SK-N-SH (cell line): ENCODE results near the gene MCEMP1. TPM values are rescaled to one million over a fixed set of nuclear protein-coding genes. Genes with fewer than 3 reads are reported as not detected.

Experiments used
- CTCF ChIA-PET: fragments of 300-600, 350-600 bp; formaldehyde crosslinking; extraction: SDS; loops from one replicate; lab custom pipeline; 2021; lab: Yijun Ruan, JAX
- POLR2A ChIA-PET: fragments of 350-600 bp; sonication (Branson Sonifier 250); formaldehyde crosslinking; extraction: SDS; loops from one replicate; lab custom pipeline; 2020; ENCODE audit warnings: antibody characterized with exemption, inconsistent platforms; lab: Yijun Ruan, JAX
- DNase-seq: peaks from one replicate; pipeline ENCODE4 v3.0.0; 2012
- H2AFZ ChIP-seq: fragments of 200-600 bp; sonication (generic); 2 replicates; pipeline ENCODE4 v1.8.1; 2016; ENCODE audit warnings: antibody characterized with exemption, mild to moderate bottlenecking, low read depth
- H3F3A ChIP-seq: fragments of 200-600 bp; sonication (generic); replicated peaks from 2 replicates; pipeline ENCODE3; 2016; ENCODE audit warnings: antibody characterized with exemption, mild to moderate bottlenecking; ENCODE audit not compliant: insufficient read depth
- H3K27ac ChIP-seq, 2 experiments: fragments of 200-500 bp in 1 of 2; fragments of 200-600 bp in 1 of 2; sonication (Bioruptor generic) in 1 of 2; sonication (generic), shearing (Covaris generic) in 1 of 2; 2 replicates each; pipeline versions ENCODE4 v1.5.1 to v1.6.1; 2014 to 2016; ENCODE audit warnings: low read depth in 2 of 2, inconsistent platforms in 1 of 2, low read length in 1 of 2, mild to moderate bottlenecking in 1 of 2, mixed read lengths in 1 of 2
- H3K27me3 ChIP-seq: fragments of 200-600 bp; sonication (generic), shearing (Covaris generic); 2 replicates; pipeline ENCODE4 v1.6.1; 2016; ENCODE audit warnings: mixed run types; ENCODE audit not compliant: insufficient read depth
- H3K36me3 ChIP-seq, 2 experiments: fragments of 200-500 bp in 1 of 2; fragments of 200-600 bp in 1 of 2; sonication (Bioruptor generic) in 1 of 2; sonication (generic) in 1 of 2; replicated peaks in 1 of 2; 2 replicates each; pipeline versions ENCODE3 to v1.5.1; 2014 to 2016; ENCODE audit warnings: low read length in 1 of 2, mild to moderate bottlenecking in 1 of 2; ENCODE audit not compliant: insufficient read depth in 2 of 2, control insufficient read depth in 1 of 2
- H3K4me1 ChIP-seq, 2 experiments: fragments of 200-500 bp in 1 of 2; fragments of 200-600 bp in 1 of 2; sonication (Bioruptor generic) in 1 of 2; sonication (generic), shearing (Covaris generic) in 1 of 2; 2 replicates each; pipeline versions ENCODE4 v1.5.1 to v1.6.1; 2014 to 2016; ENCODE audit warnings: low read depth in 1 of 2, low read length in 1 of 2, mixed run types in 1 of 2; ENCODE audit not compliant: insufficient read depth in 2 of 2, control insufficient read depth in 1 of 2
- H3K4me2 ChIP-seq: fragments of 200-600 bp; sonication (generic), shearing (Covaris generic); 2 replicates; pipeline ENCODE4 v1.6.1; 2017; ENCODE audit warnings: mixed run types
- H3K4me3 ChIP-seq, 2 experiments: fragments of 200-500 bp in 1 of 2; fragments of 200-600 bp in 1 of 2; sonication (Bioruptor generic) in 1 of 2; sonication (generic), shearing (Covaris generic) in 1 of 2; 2 replicates each; pipeline versions ENCODE4 v1.5.1 to v1.8.1; 2014 to 2016; ENCODE audit warnings: low read depth in 2 of 2, inconsistent platforms in 1 of 2, low read length in 1 of 2, mild to moderate bottlenecking in 1 of 2, mixed read lengths in 1 of 2, moderate library complexity in 1 of 2
- H3K79me2 ChIP-seq: fragments of 200-600 bp; sonication (generic); 2 replicates; pipeline ENCODE4 v1.8.1; 2017; ENCODE audit warnings: mild to moderate bottlenecking; ENCODE audit not compliant: insufficient read depth
- H3K9ac ChIP-seq: fragments of 200-600 bp; sonication (generic); 2 replicates; pipeline ENCODE4 v1.6.1; 2017; ENCODE audit warnings: mixed run types
- H3K9me2 ChIP-seq: fragments of 200-600 bp; sonication (generic); 2 replicates; pipeline ENCODE4 v1.6.1; 2017; ENCODE audit warnings: mixed run types
- H3K9me3 ChIP-seq: fragments of 200-600 bp; sonication (generic); 2 replicates; pipeline ENCODE4 v1.6.1; 2017; ENCODE audit warnings: mixed run types, mild to moderate bottlenecking, moderate library complexity
- H4K20me1 ChIP-seq: fragments of 200-600 bp; sonication (generic); 2 replicates; pipeline ENCODE4 v1.6.1; 2017; ENCODE audit warnings: mild to moderate bottlenecking, mixed run types; ENCODE audit not compliant: insufficient read depth
- CHD2 ChIP-seq: fragments of 150-350 bp; IDR thresholded peaks from 2 replicates; pipeline ENCODE4 v1.6.1; 2018; ENCODE audit warnings: low read length; ENCODE audit not compliant: partially characterized antibody
- EZH2phosphoT487 ChIP-seq: fragments of 200-600 bp; sonication (generic); IDR thresholded peaks from 2 replicates; pipeline ENCODE4 v1.6.1; 2017; ENCODE audit warnings: low read depth, mixed run types, mild to moderate bottlenecking, antibody characterized with exemption, moderate library complexity, borderline replicate concordance
- JUND ChIP-seq: IDR thresholded peaks from 2 replicates; pipeline ENCODE4 v1.4.0; 2012
- MEF2A ChIP-seq: IDR thresholded peaks from 2 replicates; pipeline ENCODE4 v1.4.0; 2012; ENCODE audit warnings: low read depth, borderline replicate concordance
- NFIC ChIP-seq: IDR thresholded peaks from 2 replicates; pipeline ENCODE4 v1.4.0; 2012; ENCODE audit warnings: borderline replicate concordance
- POLR2AphosphoS5 ChIP-seq: IDR thresholded peaks from 2 replicates; pipeline ENCODE4 v1.6.1; 2012; ENCODE audit warnings: low read depth, low read length
- RAD21 ChIP-seq: IDR thresholded peaks from 2 replicates; pipeline ENCODE4 v1.6.1; 2012; ENCODE audit warnings: mild to moderate bottlenecking, low read length
- RCOR1 ChIP-seq: fragments of 150-350 bp; IDR thresholded peaks from 2 replicates; pipeline ENCODE4 v1.6.1; 2017; ENCODE audit warnings: antibody characterized with exemption, low read length
- RFX5 ChIP-seq: IDR thresholded peaks from 2 replicates; pipeline ENCODE4 v1.6.1; 2012; ENCODE audit warnings: mild to moderate bottlenecking, improper control_type of control experiment, low read length
- RXRA ChIP-seq: IDR thresholded peaks from 2 replicates; pipeline ENCODE4 v1.4.0; 2012; ENCODE audit warnings: low read depth, mild to moderate bottlenecking, borderline replicate concordance
- WGBS: methylation state at CpG from one replicate; pipeline ENCODE4 v1.1.6; 2017; ENCODE audit warnings: low lambda C conversion rate; 5-methylcytosine and 5-hydroxymethylcytosine counted together
- polyA plus RNA-seq, 3 experiments: library from polyadenylated mRNA; depleted of rRNA; stranded (reverse); fragments of >200 nt; gene quantifications; 2 replicates each; pipeline ENCODE4 v1.2.3, GENCODE V29; 2012
- TF ChIP-seq, protein P1 (sequence below): fragments of 200-600 bp; sonication (generic); IDR thresholded peaks from 2 replicates; pipeline ENCODE4 v1.6.1; 2017; ENCODE audit warnings: antibody characterized with exemption, mild to moderate bottlenecking, moderate library complexity
- TF ChIP-seq, protein P2 (sequence below): IDR thresholded peaks from 2 replicates; pipeline ENCODE4 v1.6.1; 2012; ENCODE audit warnings: mild to moderate bottlenecking, low read depth, low read length, moderate library complexity
- TF ChIP-seq, protein P3 (sequence below): fragments of 150-350 bp; IDR thresholded peaks from 2 replicates; pipeline ENCODE4 v1.6.1; 2017; ENCODE audit warnings: antibody characterized with exemption, low read length, low read depth, borderline replicate concordance
- TF ChIP-seq, protein P4 (sequence below): IDR thresholded peaks from 2 replicates; pipeline ENCODE4 v1.4.0; 2012; ENCODE audit warnings: low read depth, borderline replicate concordance
- TF ChIP-seq, protein P5 (sequence below): fragments of 150-350 bp; IDR thresholded peaks from 2 replicates; pipeline ENCODE4 v1.6.1; 2016; ENCODE audit warnings: mild to moderate bottlenecking, low read depth, low read length

MCEMP1 gene
- polyA plus RNA-seq, 1 of the 3 experiments (the other 2 are of a cell fraction) = not detected

DNA sequence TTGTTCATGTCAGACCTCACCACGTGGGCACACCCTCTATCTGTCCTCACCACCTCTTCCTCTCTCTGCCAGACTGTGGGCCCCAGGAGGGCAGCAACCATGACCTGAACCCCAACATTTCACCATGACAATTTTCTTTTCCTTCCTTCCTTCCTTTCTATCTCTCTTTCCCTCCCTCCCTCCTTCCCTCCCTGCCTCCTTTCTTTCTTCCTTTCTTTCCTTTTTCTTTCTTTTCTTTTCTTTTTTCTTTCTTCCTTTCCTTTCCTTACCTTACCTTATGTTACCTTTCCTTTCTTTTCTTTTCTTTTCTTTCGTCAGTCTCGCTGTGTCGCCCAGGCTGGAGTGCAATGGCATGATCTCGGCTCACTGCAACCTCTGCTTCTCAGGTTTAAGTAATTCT lies 33.7 kb downstream of the MCEMP1 start:
- H3K4me2 ChIP-seq = no peak overlapping the region
- peaks cover 42% of the 10 kb centered on the region for H3K27me3 ChIP-seq
- CTCF ChIA-PET = interaction anchor here (1.4 kb wide), 1 partner anchor 30 kb away, joined by 4 read pairs; the partner anchor contains the start of gene TRAPPC5
- TF ChIP-seq CHD2 (no peak), RFX5 (no peak), MEF2A (no peak), EZH2phosphoT487 (no peak), RCOR1 (no peak), NFIC (no peak), RAD21 (no peak), JUND (no peak), RXRA (no peak), POLR2AphosphoS5 (no peak)
- TF ChIP-seq, protein P1, sequence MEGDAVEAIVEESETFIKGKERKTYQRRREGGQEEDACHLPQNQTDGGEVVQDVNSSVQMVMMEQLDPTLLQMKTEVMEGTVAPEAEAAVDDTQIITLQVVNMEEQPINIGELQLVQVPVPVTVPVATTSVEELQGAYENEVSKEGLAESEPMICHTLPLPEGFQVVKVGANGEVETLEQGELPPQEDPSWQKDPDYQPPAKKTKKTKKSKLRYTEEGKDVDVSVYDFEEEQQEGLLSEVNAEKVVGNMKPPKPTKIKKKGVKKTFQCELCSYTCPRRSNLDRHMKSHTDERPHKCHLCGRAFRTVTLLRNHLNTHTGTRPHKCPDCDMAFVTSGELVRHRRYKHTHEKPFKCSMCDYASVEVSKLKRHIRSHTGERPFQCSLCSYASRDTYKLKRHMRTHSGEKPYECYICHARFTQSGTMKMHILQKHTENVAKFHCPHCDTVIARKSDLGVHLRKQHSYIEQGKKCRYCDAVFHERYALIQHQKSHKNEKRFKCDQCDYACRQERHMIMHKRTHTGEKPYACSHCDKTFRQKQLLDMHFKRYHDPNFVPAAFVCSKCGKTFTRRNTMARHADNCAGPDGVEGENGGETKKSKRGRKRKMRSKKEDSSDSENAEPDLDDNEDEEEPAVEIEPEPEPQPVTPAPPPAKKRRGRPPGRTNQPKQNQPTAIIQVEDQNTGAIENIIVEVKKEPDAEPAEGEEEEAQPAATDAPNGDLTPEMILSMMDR = no peak
- TF ChIP-seq, protein P2, sequence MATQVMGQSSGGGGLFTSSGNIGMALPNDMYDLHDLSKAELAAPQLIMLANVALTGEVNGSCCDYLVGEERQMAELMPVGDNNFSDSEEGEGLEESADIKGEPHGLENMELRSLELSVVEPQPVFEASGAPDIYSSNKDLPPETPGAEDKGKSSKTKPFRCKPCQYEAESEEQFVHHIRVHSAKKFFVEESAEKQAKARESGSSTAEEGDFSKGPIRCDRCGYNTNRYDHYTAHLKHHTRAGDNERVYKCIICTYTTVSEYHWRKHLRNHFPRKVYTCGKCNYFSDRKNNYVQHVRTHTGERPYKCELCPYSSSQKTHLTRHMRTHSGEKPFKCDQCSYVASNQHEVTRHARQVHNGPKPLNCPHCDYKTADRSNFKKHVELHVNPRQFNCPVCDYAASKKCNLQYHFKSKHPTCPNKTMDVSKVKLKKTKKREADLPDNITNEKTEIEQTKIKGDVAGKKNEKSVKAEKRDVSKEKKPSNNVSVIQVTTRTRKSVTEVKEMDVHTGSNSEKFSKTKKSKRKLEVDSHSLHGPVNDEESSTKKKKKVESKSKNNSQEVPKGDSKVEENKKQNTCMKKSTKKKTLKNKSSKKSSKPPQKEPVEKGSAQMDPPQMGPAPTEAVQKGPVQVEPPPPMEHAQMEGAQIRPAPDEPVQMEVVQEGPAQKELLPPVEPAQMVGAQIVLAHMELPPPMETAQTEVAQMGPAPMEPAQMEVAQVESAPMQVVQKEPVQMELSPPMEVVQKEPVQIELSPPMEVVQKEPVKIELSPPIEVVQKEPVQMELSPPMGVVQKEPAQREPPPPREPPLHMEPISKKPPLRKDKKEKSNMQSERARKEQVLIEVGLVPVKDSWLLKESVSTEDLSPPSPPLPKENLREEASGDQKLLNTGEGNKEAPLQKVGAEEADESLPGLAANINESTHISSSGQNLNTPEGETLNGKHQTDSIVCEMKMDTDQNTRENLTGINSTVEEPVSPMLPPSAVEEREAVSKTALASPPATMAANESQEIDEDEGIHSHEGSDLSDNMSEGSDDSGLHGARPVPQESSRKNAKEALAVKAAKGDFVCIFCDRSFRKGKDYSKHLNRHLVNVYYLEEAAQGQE = no peak
- TF ChIP-seq, protein P3, sequence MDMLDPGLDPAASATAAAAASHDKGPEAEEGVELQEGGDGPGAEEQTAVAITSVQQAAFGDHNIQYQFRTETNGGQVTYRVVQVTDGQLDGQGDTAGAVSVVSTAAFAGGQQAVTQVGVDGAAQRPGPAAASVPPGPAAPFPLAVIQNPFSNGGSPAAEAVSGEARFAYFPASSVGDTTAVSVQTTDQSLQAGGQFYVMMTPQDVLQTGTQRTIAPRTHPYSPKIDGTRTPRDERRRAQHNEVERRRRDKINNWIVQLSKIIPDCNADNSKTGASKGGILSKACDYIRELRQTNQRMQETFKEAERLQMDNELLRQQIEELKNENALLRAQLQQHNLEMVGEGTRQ = no peak
- TF ChIP-seq, protein P4, sequence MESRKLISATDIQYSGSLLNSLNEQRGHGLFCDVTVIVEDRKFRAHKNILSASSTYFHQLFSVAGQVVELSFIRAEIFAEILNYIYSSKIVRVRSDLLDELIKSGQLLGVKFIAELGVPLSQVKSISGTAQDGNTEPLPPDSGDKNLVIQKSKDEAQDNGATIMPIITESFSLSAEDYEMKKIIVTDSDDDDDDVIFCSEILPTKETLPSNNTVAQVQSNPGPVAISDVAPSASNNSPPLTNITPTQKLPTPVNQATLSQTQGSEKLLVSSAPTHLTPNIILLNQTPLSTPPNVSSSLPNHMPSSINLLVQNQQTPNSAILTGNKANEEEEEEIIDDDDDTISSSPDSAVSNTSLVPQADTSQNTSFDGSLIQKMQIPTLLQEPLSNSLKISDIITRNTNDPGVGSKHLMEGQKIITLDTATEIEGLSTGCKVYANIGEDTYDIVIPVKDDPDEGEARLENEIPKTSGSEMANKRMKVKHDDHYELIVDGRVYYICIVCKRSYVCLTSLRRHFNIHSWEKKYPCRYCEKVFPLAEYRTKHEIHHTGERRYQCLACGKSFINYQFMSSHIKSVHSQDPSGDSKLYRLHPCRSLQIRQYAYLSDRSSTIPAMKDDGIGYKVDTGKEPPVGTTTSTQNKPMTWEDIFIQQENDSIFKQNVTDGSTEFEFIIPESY = no peak
- TF ChIP-seq, protein P5, sequence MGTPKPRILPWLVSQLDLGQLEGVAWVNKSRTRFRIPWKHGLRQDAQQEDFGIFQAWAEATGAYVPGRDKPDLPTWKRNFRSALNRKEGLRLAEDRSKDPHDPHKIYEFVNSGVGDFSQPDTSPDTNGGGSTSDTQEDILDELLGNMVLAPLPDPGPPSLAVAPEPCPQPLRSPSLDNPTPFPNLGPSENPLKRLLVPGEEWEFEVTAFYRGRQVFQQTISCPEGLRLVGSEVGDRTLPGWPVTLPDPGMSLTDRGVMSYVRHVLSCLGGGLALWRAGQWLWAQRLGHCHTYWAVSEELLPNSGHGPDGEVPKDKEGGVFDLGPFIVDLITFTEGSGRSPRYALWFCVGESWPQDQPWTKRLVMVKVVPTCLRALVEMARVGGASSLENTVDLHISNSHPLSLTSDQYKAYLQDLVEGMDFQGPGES = no peak
- H3K27ac ChIP-seq = no peak overlapping the region
- H3K9me3 ChIP-seq = no peaks in the 10 kb centered on the region
- no peak overlapping the region for H2AFZ ChIP-seq
- WGBS = 51% methylated on average over 5 of the region's 5 CpGs
- H3F3A ChIP-seq = no peaks in the 10 kb centered on the region
- H3K4me3 ChIP-seq = no peak overlapping the region
- no peaks in the 10 kb centered on the region for H3K4me1 ChIP-seq
- no peak for DNase-seq
- H3K9ac ChIP-seq = no peak overlapping the region
- POLR2A ChIA-PET = no interaction called here
- H3K9me2 ChIP-seq = no peaks in the 10 kb centered on the region
- H4K20me1 ChIP-seq = no peaks in the 10 kb centered on the region
- H3K79me2 ChIP-seq = no peaks in the 10 kb centered on the region
- no peaks in the 10 kb centered on the region for H3K36me3 ChIP-seq
